BLaER1 treated with 17β-estradiol and CSF1 and Interleukin-3, amounts not matched to agents 10 nM and 100 nM (cell line): Measurements from ENCODE around the gene GCN1.

Experiments
- H3K27ac ChIP-seq, 11 experiments: shearing (Covaris generic); formaldehyde crosslinking; 2 replicates each; pipeline ENCODE4 v1.8.1; 2022
- H3K27me3 ChIP-seq, 11 experiments: shearing (Covaris generic); formaldehyde crosslinking; 2 replicates each; pipeline ENCODE4 v1.8.1; 2022
- H3K36me3 ChIP-seq, 11 experiments: shearing (Covaris generic); formaldehyde crosslinking; 2 replicates each; pipeline ENCODE4 v1.8.1; 2022
- H3K4me1 ChIP-seq, 10 experiments: shearing (Covaris generic); formaldehyde crosslinking; 2 replicates each; pipeline ENCODE4 v1.8.1; 2022
- H3K4me2 ChIP-seq, 11 experiments: shearing (Covaris generic); formaldehyde crosslinking; 2 replicates each; pipeline ENCODE4 v1.8.1; 2022
- H3K4me3 ChIP-seq, 10 experiments: shearing (Covaris generic); formaldehyde crosslinking; 2 replicates each; pipeline ENCODE4 v1.8.1; 2022
- H3K9ac ChIP-seq, 11 experiments: shearing (Covaris generic); formaldehyde crosslinking; 2 replicates each; pipeline ENCODE4 v1.8.1; 2022
- H3K9me3 ChIP-seq, 11 experiments: shearing (Covaris generic); formaldehyde crosslinking; replicated peaks in 1 of 11; 2 replicates each; pipeline ENCODE4 v1.8.1; 2022
- H4K20me1 ChIP-seq, 11 experiments: shearing (Covaris generic); formaldehyde crosslinking; 2 replicates each; pipeline ENCODE4 v1.8.1; 2022
- Cebpa-rat ChIP-seq, 11 experiments: shearing (Covaris generic); IDR thresholded peaks; 2 replicates each; pipeline ENCODE4 v1.8.1; 2022

GCN1 gene

DNA sequence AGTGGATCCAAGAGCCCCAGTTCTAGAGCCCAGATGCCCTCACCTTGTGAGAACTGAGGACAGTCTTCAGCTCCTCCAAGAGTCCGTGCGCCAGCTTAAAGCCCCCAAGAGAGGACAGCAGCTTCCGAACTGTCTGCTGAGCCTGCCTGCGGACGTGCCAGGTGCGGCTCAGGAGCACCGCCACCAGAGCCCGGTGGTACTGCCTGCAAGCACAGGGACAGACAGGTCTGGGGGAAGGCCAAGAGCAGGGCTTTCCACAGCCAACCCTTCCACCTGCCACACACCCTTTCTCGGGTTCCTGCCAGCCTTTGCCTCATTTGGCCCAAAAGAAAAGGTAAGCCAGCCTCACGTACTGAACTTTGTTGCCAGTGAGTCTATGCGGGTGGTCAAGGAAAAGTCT lies 30.2 kb downstream of the GCN1 start:
- H3K36me3 ChIP-seq, result peaks cover 95 to 100% (median 98%) of the 10 kb centered on the region in 11 experiments
- H3K9ac ChIP-seq, result no peak overlapping the region
- H3K9me3 ChIP-seq, result no peaks in the 10 kb centered on the region
- H3K4me1 ChIP-seq, result peaks cover 0 to 12% (median 0%) of the 10 kb centered on the region in 10 experiments; a peak in 4 of 20 replicates
- H4K20me1 ChIP-seq, result peaks cover 0 to 74% (median 52%) of the 10 kb centered on the region in 11 experiments; a peak in 17 of 22 replicates
- H3K4me2 ChIP-seq, result no peak overlapping the region
- no peak overlapping the region for H3K4me3 ChIP-seq
- H3K27ac ChIP-seq, result no peak overlapping the region
- H3K27me3 ChIP-seq, result no peaks in the 10 kb centered on the region
- TF ChIP-seq Cebpa-rat (IDR thresholded peaks at IDR 0.05), result no peak

- H3K4me3 ChIP-seq, result no peak overlapping the region
- H3K36me3 ChIP-seq, result peaks cover 95 to 100% (median 98%) of the 10 kb centered on the region in 11 experiments
- no peak overlapping the region for H3K4me2 ChIP-seq
- H3K9ac ChIP-seq, result no peak overlapping the region
- no peaks in the 10 kb centered on the region for H3K9me3 ChIP-seq
- peaks cover 0 to 7% (median 0%) of the 10 kb centered on the region in 10 experiments; a peak in 4 of 20 replicates for H3K4me1 ChIP-seq
- peaks cover 0 to 79% (median 48%) of the 10 kb centered on the region in 11 experiments; a peak in 18 of 22 replicates for H4K20me1 ChIP-seq
- no peak for TF ChIP-seq Cebpa-rat (IDR thresholded peaks at IDR 0.05)
- no peak overlapping the region for H3K27ac ChIP-seq
- H3K27me3 ChIP-seq, result no peaks in the 10 kb centered on the region
Measured at GRCh38 chr12:120162763-120163162, 31.8 kb downstream of the GCN1 start.

- no peak for TF ChIP-seq Cebpa-rat (IDR thresholded peaks at IDR 0.05)
- no peak overlapping the region for H3K4me2 ChIP-seq
- peaks cover 0 to 84% (median 48%) of the 10 kb centered on the region in 11 experiments; a peak in 18 of 22 replicates for H4K20me1 ChIP-seq
- peaks cover 95 to 100% (median 98%) of the 10 kb centered on the region in 11 experiments for H3K36me3 ChIP-seq
- H3K9ac ChIP-seq, result no peak overlapping the region
- H3K27ac ChIP-seq, result no peak overlapping the region
- peaks cover 0 to 7% (median 0%) of the 10 kb centered on the region in 10 experiments; a peak in 1 of 20 replicates for H3K4me1 ChIP-seq
- no peaks in the 10 kb centered on the region for H3K9me3 ChIP-seq
- H3K27me3 ChIP-seq, result no peaks in the 10 kb centered on the region
- H3K4me3 ChIP-seq, result no peak overlapping the region
Measured at GRCh38 chr12:120161852-120162251, 32.7 kb downstream of the GCN1 start.

GRCh38 chr12:120159509-120160237 lies 34.8 kb downstream of the GCN1 start:
- no peaks in the 10 kb centered on the region for H3K27me3 ChIP-seq
- no peak overlapping the region for H3K4me2 ChIP-seq
- H3K9ac ChIP-seq, result 0 out of 22 replicates have a peak overlapping the region, but pooled peaks of 1 of the 11 experiments have one; percentile 3
- peaks cover 99 to 100% (median 100%) of the 10 kb centered on the region in 11 experiments for H3K36me3 ChIP-seq
- no peak overlapping the region for H3K4me3 ChIP-seq
- peaks cover 0 to 94% (median 48%) of the 10 kb centered on the region in 11 experiments; a peak in 18 of 22 replicates for H4K20me1 ChIP-seq
- H3K4me1 ChIP-seq, result no peaks in the 10 kb centered on the region
- H3K27ac ChIP-seq, result no peak overlapping the region
- H3K9me3 ChIP-seq, result no peaks in the 10 kb centered on the region
- no peak for TF ChIP-seq Cebpa-rat (IDR thresholded peaks at IDR 0.05)

DNA sequence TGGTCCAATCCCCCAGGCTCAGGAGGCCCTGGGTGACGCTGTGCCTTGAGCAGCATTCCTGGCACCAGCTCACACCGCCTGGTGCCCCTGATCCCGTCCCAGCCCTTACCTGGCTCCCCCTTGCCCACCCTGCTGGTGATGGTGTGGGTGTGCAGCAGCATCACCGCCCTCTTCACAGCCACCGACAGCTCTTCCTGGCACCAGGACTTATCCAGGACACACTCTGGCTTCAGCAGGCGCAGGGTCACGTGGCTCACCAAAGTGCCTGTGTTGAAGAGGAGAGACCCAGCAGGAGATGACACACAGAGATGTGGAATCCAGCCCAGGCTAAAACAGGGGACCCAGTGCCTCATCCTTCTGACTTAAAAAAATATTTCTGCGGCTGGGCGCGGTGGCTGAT lies 36.2 kb downstream of the GCN1 start:
- Histone ChIP-seq H3K4me1 (no peaks in the 10 kb centered on the region), H3K27ac (no peak overlapping the region), H3K9me3 (no peaks in the 10 kb centered on the region), H3K4me3 (no peak overlapping the region), H3K4me2 (no peak overlapping the region), H4K20me1 (peaks cover 0 to 94% (median 48%) of the 10 kb centered on the region in 11 experiments; a peak in 17 of 22 replicates), H3K9ac (no peak overlapping the region), H3K27me3 (no peaks in the 10 kb centered on the region), H3K36me3 (peaks cover 100% of the 10 kb centered on the region in 11 experiments)
- no peak for TF ChIP-seq Cebpa-rat (IDR thresholded peaks at IDR 0.05)

DNA sequence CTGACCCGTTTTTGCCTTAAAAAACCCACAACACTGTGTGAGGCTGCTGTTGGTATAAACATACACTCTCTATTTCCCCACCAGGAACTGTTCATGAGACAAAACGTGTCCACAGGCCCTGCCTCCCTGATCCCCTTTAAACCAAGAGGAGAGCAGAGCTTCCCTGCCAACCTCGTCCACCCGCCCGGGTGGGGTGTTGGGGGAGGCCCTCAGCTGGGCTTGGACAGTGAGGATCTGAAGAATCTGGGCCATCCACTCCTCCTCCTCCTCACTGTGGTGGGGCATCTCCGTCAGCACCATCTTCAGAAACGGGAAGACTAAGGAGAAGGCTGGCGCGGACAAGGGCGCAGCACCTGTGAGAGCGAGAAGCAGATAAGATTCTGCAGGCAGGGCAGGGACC lies 36.8 kb downstream of the GCN1 start:
- no peak overlapping the region for H3K4me3 ChIP-seq
- no peak overlapping the region for H3K4me2 ChIP-seq
- H3K27ac ChIP-seq, result no peak overlapping the region
- peaks cover 100% of the 10 kb centered on the region in 11 experiments for H3K36me3 ChIP-seq
- no peaks in the 10 kb centered on the region for H3K9me3 ChIP-seq
- H4K20me1 ChIP-seq, result peaks cover 0 to 93% (median 49%) of the 10 kb centered on the region in 11 experiments; a peak in 16 of 22 replicates
- H3K4me1 ChIP-seq, result no peaks in the 10 kb centered on the region
- no peak for TF ChIP-seq Cebpa-rat (IDR thresholded peaks at IDR 0.05)
- H3K27me3 ChIP-seq, result no peaks in the 10 kb centered on the region
- no peak overlapping the region for H3K9ac ChIP-seq

GRCh38 chr12:120156315-120157259 lies 37.9 kb downstream of the GCN1 start:
- Histone ChIP-seq H3K9me3 (no peaks in the 10 kb centered on the region), H3K9ac (no peak overlapping the region), H4K20me1 (peaks cover 0 to 87% (median 38%) of the 10 kb centered on the region in 11 experiments; a peak in 16 of 22 replicates), H3K4me2 (no peak overlapping the region), H3K27ac (no peak overlapping the region), H3K36me3 (peaks cover 95 to 98% (median 96%) of the 10 kb centered on the region in 11 experiments), H3K4me3 (no peak overlapping the region), H3K4me1 (no peaks in the 10 kb centered on the region), H3K27me3 (no peaks in the 10 kb centered on the region)
- no peak for TF ChIP-seq Cebpa-rat (IDR thresholded peaks at IDR 0.05)

DNA sequence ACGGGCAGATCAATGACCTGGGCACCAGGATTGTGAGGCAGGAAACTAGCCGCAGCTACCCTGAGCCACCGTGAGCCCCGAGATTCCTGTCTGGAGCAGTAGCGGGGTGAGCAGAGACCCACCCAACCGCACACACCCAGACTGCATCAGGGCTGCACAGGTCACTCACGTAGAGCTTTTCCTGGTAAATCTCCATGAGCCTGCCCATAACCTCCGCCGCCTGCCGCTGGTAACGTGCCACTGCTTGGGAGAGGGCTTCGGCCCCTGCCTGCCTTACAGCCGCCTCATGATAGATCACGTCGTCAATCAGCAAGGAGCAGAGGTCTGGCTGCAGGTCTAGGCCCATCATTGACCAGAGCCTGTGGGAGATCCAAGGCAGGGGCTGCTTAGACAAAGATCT lies 39.4 kb downstream of the GCN1 start:
- Histone ChIP-seq H3K27ac (no peak overlapping the region), H3K4me3 (no peak overlapping the region), H3K27me3 (no peaks in the 10 kb centered on the region), H3K9ac (peak overlapping the region in 1 of 11 experiments; percentile 13; a peak in 1 of 22 replicates), H3K36me3 (peaks cover 95 to 98% (median 96%) of the 10 kb centered on the region in 11 experiments), H3K4me2 (no peak overlapping the region), H4K20me1 (peaks cover 0 to 84% (median 33%) of the 10 kb centered on the region in 11 experiments; a peak in 16 of 22 replicates), H3K9me3 (no peaks in the 10 kb centered on the region), H3K4me1 (no peaks in the 10 kb centered on the region)
- no peak for TF ChIP-seq Cebpa-rat (IDR thresholded peaks at IDR 0.05)
